ENCODE measurements around the gene VIM. TPM values are rescaled to one million over a fixed set of nuclear protein-coding genes. Genes with fewer than 3 reads are reported as not detected.

The VIM gene
- total RNA-seq, 2 donors from 2014 or later: 293 to 1,683 TPM

DNA sequence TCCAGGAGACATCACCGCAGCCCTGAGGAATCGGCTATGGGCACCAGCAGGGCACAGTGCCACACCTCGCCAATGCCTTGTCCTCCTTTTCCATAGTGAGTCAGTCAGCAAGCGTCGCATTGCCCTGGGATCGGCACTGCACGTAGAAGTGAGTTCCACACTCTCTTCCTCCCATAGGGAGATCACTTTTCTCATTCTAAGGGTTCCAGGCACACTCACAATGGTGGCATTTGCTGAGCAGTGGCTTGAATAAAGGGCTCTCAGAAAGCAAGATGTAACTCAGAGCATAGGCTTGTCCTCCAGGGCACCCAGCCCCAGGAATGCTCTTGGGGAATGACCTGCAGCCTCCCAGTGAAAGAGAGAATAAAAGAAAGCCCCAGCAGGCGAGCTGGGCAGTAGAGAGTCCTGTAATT lies 1.1 kb upstream of the VIM start:
- Histone ChIP-seq H3K27me3 (replicated peaks; ENCODE audit: insufficient read depth) (no peaks in the 10 kb centered on the region), H3K27ac (no peak overlapping the region), H3K4me3 (no peak overlapping the region), H3K36me3 (peaks cover 0 to under 1% of the 10 kb centered on the region in 2 donors), H3K4me1 (replicated peaks) (no peaks in the 10 kb centered on the region), H3K9me3 (no peaks in the 10 kb centered on the region)
- no peak for TF ChIP-seq POLR2A (IDR thresholded peaks at IDR 0.05)
- no peak for TF ChIP-seq POLR2AphosphoS5 (IDR thresholded peaks at IDR 0.05)
- TF ChIP-seq CTCF (IDR thresholded peaks at IDR 0.05): no peak
- no peak for DNase-seq (ENCODE audit: low spot score)
- WGBS: 83% methylated on average over 8 of the region's 8 CpGs
- intact Hi-C loops (cut with DNase I): no loop called here

GRCh38 chr10:17227367-17228090 lies 512 bp upstream of the VIM start:
- H3K9me3 ChIP-seq: no peaks in the 10 kb centered on the region
- TF ChIP-seq POLR2AphosphoS5 (IDR thresholded peaks at IDR 0.05) (no peak), CTCF (IDR thresholded peaks at IDR 0.05) (peak; percentile 8 to 60 (median 36)), POLR2A (IDR thresholded peaks at IDR 0.05) (no peak)
- 17% methylated on average over 12 of the region's 12 CpGs for WGBS
- no peaks in the 10 kb centered on the region for H3K4me1 ChIP-seq (replicated peaks)
- intact Hi-C loops (cut with DNase I): loop anchor here (1.0 kb wide), 1 partner anchor 26 kb away; the partner anchor contains the start of gene TRDMT1
- H3K36me3 ChIP-seq: peaks cover 0 to 5% of the 10 kb centered on the region in 2 donors
- H3K27ac ChIP-seq: peak overlapping the region; percentile 85
- peak overlapping the region; percentile 60 for H3K4me3 ChIP-seq
- no peak for DNase-seq (ENCODE audit: low spot score)
- H3K27me3 ChIP-seq (replicated peaks; ENCODE audit: insufficient read depth): no peaks in the 10 kb centered on the region

- Histone ChIP-seq H3K9me3 (no peaks in the 10 kb centered on the region), H3K27ac (peak overlapping the region; percentile 85), H3K36me3 (peaks cover 0 to 5% of the 10 kb centered on the region in 2 donors), H3K4me3 (peak overlapping the region; percentile 60), H3K4me1 (replicated peaks) (no peaks in the 10 kb centered on the region), H3K27me3 (replicated peaks; ENCODE audit: insufficient read depth) (no peaks in the 10 kb centered on the region)
- intact Hi-C loops (cut with DNase I): no loop called here
- under 1% methylated on average over 42 of the region's 72 CpGs for WGBS
- no peak for TF ChIP-seq POLR2A (IDR thresholded peaks at IDR 0.05)
- no peak for TF ChIP-seq POLR2AphosphoS5 (IDR thresholded peaks at IDR 0.05)
- peak in 1 of 4 experiments; percentile 4 for TF ChIP-seq CTCF (IDR thresholded peaks at IDR 0.05)
- DNase-seq (ENCODE audit: low spot score): peak; percentile 49
Measured at GRCh38 chr10:17229016-17229716, 1.1 kb downstream of the VIM start.

GRCh38 chr10:17229717-17229966 lies 1.6 kb downstream of the VIM start:
- intact Hi-C loops (cut with DNase I): no loop called here
- 4% methylated on average over 21 of the region's 21 CpGs for WGBS
- DNase-seq (ENCODE audit: low spot score): no peak
- Histone ChIP-seq H3K36me3 (peaks cover 3 to 5% of the 10 kb centered on the region in 2 donors), H3K4me1 (replicated peaks) (no peaks in the 10 kb centered on the region), H3K9me3 (no peaks in the 10 kb centered on the region), H3K4me3 (peak overlapping the region; percentile 60), H3K27ac (peak overlapping the region; percentile 85), H3K27me3 (replicated peaks; ENCODE audit: insufficient read depth) (no peaks in the 10 kb centered on the region)
- TF ChIP-seq POLR2A (IDR thresholded peaks at IDR 0.05) (no peak), CTCF (IDR thresholded peaks at IDR 0.05) (no peak), POLR2AphosphoS5 (IDR thresholded peaks at IDR 0.05) (no peak)
